ENCODE data around the gene NSD1. TPM values are rescaled to one million over a fixed set of nuclear protein-coding genes. Genes with fewer than 3 reads are reported as not detected.
A peak's percentile ranks its signal among the peaks of the same experiment; 100 is the strongest.

NSD1 gene
- total RNA-seq, 2 experiments from 2014 or later = 91.8 to 98.4 TPM

DNA sequence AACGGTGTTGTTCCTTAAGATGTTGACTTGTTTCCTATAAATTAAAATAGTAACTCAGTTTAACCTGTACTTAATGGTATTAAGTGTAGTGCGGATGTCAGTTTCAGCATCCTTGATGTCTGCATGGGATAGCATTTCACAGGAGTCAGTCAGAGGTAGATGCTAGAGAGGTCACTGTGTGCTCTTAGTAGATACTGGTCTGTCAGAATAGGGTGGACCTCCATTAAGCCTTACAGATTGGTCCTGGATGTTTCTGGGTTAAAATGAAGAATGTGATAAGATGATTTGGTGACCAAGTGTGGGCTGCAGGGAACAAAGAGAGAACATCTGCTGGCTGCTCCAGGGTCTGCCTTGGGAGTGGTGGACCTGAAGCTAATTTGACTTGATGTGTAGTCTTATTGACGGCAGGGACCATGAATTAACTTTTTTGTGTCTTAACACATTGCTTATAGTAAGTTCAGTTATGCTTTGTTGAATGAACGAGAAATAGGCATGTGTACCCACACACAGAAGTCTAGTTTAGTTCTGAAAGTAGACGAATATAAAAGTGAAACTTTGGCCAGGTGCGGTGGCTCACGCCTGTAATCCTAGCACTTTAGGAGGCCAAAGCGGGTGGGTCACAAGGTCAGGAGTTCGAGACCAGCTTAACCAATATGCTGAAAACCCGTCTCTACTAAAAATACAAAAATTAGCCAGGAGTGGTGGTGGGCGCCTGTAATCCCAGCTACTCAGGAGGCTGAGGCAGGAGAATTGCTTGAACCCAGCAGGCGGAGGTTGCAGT, 157.4 kb downstream of the NSD1 start:
- CTCF ChIA-PET = no interaction called here
- Mint-ChIP-seq H3K27me3 (ENCODE audit: low read depth) (no peaks in the 10 kb centered on the region), H3K36me3 (ENCODE audit: low read depth) (peaks cover 60% of the 10 kb centered on the region), H3K9me3 (ENCODE audit: insufficient read depth) (no peaks in the 10 kb centered on the region), H3K27ac (no peak overlapping the region), H3K4me1 (ENCODE audit: low read depth) (peaks cover 21% of the 10 kb centered on the region), H3K4me3 (no peak overlapping the region)
- no peak for DNase-seq
- POLR2A ChIA-PET = no interaction called here
- no peak for ATAC-seq

DNA sequence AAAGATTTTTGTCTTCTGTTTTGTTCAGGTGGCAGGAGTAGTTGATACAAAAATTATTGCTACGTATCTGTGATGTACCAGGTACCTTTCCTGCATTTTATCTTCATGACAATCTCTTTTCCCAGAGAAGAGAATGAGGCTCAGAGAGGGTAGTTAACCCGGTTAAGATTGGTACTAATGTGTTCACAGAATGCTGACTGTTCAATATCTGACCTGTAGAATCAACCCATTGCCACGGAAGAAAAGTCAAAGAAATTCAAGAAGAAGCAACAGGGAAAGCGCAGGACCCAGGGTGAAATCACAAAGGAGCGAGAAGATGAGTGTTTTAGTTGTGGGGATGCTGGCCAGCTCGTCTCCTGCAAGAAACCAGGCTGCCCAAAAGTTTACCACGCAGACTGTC, 158.2 kb downstream of the NSD1 start:
- CTCF ChIA-PET = no interaction called here

GRCh38 chr5:177293819-177294581, 160.4 kb downstream of the NSD1 start:
- Mint-ChIP-seq H3K27ac (peak overlapping the region; percentile 89), H3K9me3 (ENCODE audit: insufficient read depth) (no peaks in the 10 kb centered on the region), H3K27me3 (ENCODE audit: low read depth) (no peaks in the 10 kb centered on the region), H3K4me1 (ENCODE audit: low read depth) (peaks cover 45% of the 10 kb centered on the region), H3K36me3 (ENCODE audit: low read depth) (peaks cover 78% of the 10 kb centered on the region), H3K4me3 (no peak overlapping the region)
- ChIA-PET CTCF (interaction anchor here (0.6 to 7.1 kb wide), 3 partner anchors 15 to 274 kb away, joined by 3 to 58 read pairs (median 4); no protein-coding TSS in a partner anchor), POLR2A (no interaction called here)
- no peak for ATAC-seq
- DNase-seq = no peak

More for the DNA sequence above, 158.2 kb downstream of the NSD1 start:
- Mint-ChIP-seq H3K36me3 (ENCODE audit: low read depth) (peaks cover 65% of the 10 kb centered on the region), H3K27me3 (ENCODE audit: low read depth) (no peaks in the 10 kb centered on the region), H3K4me1 (ENCODE audit: low read depth) (peaks cover 27% of the 10 kb centered on the region), H3K4me3 (no peak overlapping the region), H3K27ac (no peak overlapping the region), H3K9me3 (ENCODE audit: insufficient read depth) (no peaks in the 10 kb centered on the region)
- ATAC-seq (no peak), DNase-seq (no peak)
- POLR2A ChIA-PET = no interaction called here

- Mint-ChIP-seq H3K27ac (peak overlapping the region; percentile 89), H3K27me3 (ENCODE audit: low read depth) (no peaks in the 10 kb centered on the region), H3K9me3 (ENCODE audit: insufficient read depth) (no peaks in the 10 kb centered on the region), H3K4me1 (ENCODE audit: low read depth) (peaks cover 51% of the 10 kb centered on the region), H3K36me3 (ENCODE audit: low read depth) (peaks cover 78% of the 10 kb centered on the region), H3K4me3 (no peak overlapping the region)
- DNase-seq = no peak
- ChIA-PET POLR2A (no interaction called here), CTCF (interaction anchor here (0.6 to 7.1 kb wide), 2 partner anchors 14 to 275 kb away, joined by 4 to 58 read pairs; no protein-coding TSS in a partner anchor)
- no peak for ATAC-seq
These were observed 161.1 kb downstream of the NSD1 start for GRCh38 chr5:177294632-177295031.

DNA sequence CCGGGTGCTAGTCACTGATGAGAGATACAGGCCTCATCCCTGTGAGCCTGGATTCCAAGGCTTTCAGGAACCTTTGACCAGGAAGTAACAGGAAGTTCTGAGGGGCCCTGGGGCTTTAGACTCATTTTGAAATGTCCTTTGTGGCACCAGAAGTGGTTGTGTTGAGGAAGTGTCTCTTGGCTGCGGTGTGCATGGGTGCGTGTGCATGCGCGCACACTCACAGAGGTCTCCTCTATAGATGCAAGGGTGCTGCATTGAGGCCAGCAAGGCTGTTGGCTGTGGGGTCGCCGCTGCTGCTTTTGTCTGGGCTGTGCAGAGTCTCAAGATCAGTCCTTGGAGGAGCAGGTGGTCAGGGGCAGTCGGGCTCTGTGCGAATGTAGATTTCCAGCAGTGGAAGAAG, 162.4 kb downstream of the NSD1 start:
- H3K4me3 Mint-ChIP-seq = peak overlapping the region; percentile 47
- POLR2A ChIA-PET = interaction anchor here (0.7 to 0.8 kb wide), 2 partner anchors 51 to 171 kb away, joined by 3 read pairs; no protein-coding TSS in a partner anchor

GRCh38 chr5:177296581-177296980, 163.0 kb downstream of the NSD1 start:
- peaks cover 69% of the 10 kb centered on the region for H3K4me1 Mint-ChIP-seq (ENCODE audit: low read depth)

More for the DNA sequence above, 162.4 kb downstream of the NSD1 start:
- Mint-ChIP-seq H3K4me1 (ENCODE audit: low read depth) (peaks cover 63% of the 10 kb centered on the region), H3K27me3 (ENCODE audit: low read depth) (no peaks in the 10 kb centered on the region), H3K9me3 (ENCODE audit: insufficient read depth) (no peaks in the 10 kb centered on the region), H3K27ac (peak overlapping the region; percentile 89), H3K36me3 (ENCODE audit: low read depth) (peaks cover 83% of the 10 kb centered on the region)
- CTCF ChIA-PET = interaction anchor here (0.7 to 7.1 kb wide), 5 partner anchors 12 to 224 kb away, joined by 3 to 58 read pairs (median 4); no protein-coding TSS in a partner anchor
- ATAC-seq (no peak), DNase-seq (no peak)

GRCh38 chr5:177297922-177298321, 164.3 kb downstream of the NSD1 start:
- ATAC-seq (no peak), DNase-seq (no peak)
- Mint-ChIP-seq H3K36me3 (ENCODE audit: low read depth) (peaks cover 82% of the 10 kb centered on the region), H3K4me3 (no peak overlapping the region), H3K9me3 (ENCODE audit: insufficient read depth) (no peaks in the 10 kb centered on the region), H3K27ac (no peak overlapping the region), H3K4me1 (ENCODE audit: low read depth) (peaks cover 81% of the 10 kb centered on the region), H3K27me3 (ENCODE audit: low read depth) (no peaks in the 10 kb centered on the region)
- POLR2A ChIA-PET = no interaction called here
- CTCF ChIA-PET = interaction anchor here (0.9 to 7.1 kb wide), 4 partner anchors 11 to 184 kb away, joined by 3 to 58 read pairs (median 16); no protein-coding TSS in a partner anchor

More at GRCh38 chr5:177296581-177296980, 163.0 kb downstream of the NSD1 start:
- POLR2A ChIA-PET = interaction anchor here (0.7 to 0.8 kb wide), 2 partner anchors 52 to 172 kb away, joined by 3 read pairs; no protein-coding TSS in a partner anchor
- no peaks in the 10 kb centered on the region for H3K9me3 Mint-ChIP-seq (ENCODE audit: insufficient read depth)
- peak overlapping the region; percentile 89 for H3K27ac Mint-ChIP-seq
- ATAC-seq = peak; percentile 28
- no peaks in the 10 kb centered on the region for H3K27me3 Mint-ChIP-seq (ENCODE audit: low read depth)
- H3K4me3 Mint-ChIP-seq = peak overlapping the region; percentile 35
- peaks cover 85% of the 10 kb centered on the region for H3K36me3 Mint-ChIP-seq (ENCODE audit: low read depth)
- no peak for DNase-seq
- CTCF ChIA-PET = interaction anchor here (0.7 to 7.1 kb wide), 5 partner anchors 13 to 225 kb away, joined by 3 to 58 read pairs (median 4); no protein-coding TSS in a partner anchor

- H3K4me1 Mint-ChIP-seq (ENCODE audit: low read depth) = peaks cover 87% of the 10 kb centered on the region
- no peaks in the 10 kb centered on the region for H3K9me3 Mint-ChIP-seq (ENCODE audit: insufficient read depth)
- H3K27me3 Mint-ChIP-seq (ENCODE audit: low read depth) = no peaks in the 10 kb centered on the region
- CTCF ChIA-PET = interaction anchor here (0.8 to 7.1 kb wide), 6 partner anchors 9 to 186 kb away, joined by 3 to 58 read pairs (median 4); no protein-coding TSS in a partner anchor
- DNase-seq (no peak), ATAC-seq (no peak)
- peak overlapping the region; percentile 83 for H3K27ac Mint-ChIP-seq
- peak overlapping the region; percentile 10 for H3K4me3 Mint-ChIP-seq
- POLR2A ChIA-PET = interaction anchor here (0.7 to 1.0 kb wide), 4 partner anchors 9 to 294 kb away, joined by 3 read pairs; partner anchors contain the start of gene NSD1
- H3K36me3 Mint-ChIP-seq (ENCODE audit: low read depth) = peaks cover 78% of the 10 kb centered on the region
These were observed 166.1 kb downstream of the NSD1 start for GRCh38 chr5:177299697-177300096.

- peak overlapping the region; percentile 75 for H3K4me3 Mint-ChIP-seq
- DNase-seq (peak; percentile 78), ATAC-seq (peak; percentile 59)
- ChIA-PET CTCF (interaction anchor here (1.0 to 7.1 kb wide), 6 partner anchors 9 to 188 kb away, joined by 3 to 58 read pairs (median 9); no protein-coding TSS in a partner anchor), POLR2A (interaction anchor here (0.8 to 1.8 kb wide), 3 partner anchors 12 to 295 kb away, joined by 3 to 11 read pairs (median 3); partner anchors contain the start of gene MXD3)
- H3K4me1 Mint-ChIP-seq (ENCODE audit: low read depth) = peaks cover 87% of the 10 kb centered on the region
- no peaks in the 10 kb centered on the region for H3K27me3 Mint-ChIP-seq (ENCODE audit: low read depth)
- peak overlapping the region; percentile 95 for H3K27ac Mint-ChIP-seq
- peaks cover 78% of the 10 kb centered on the region for H3K36me3 Mint-ChIP-seq (ENCODE audit: low read depth)
- no peaks in the 10 kb centered on the region for H3K9me3 Mint-ChIP-seq (ENCODE audit: insufficient read depth)
These were observed 166.8 kb downstream of the NSD1 start for GRCh38 chr5:177300236-177300880.

DNA sequence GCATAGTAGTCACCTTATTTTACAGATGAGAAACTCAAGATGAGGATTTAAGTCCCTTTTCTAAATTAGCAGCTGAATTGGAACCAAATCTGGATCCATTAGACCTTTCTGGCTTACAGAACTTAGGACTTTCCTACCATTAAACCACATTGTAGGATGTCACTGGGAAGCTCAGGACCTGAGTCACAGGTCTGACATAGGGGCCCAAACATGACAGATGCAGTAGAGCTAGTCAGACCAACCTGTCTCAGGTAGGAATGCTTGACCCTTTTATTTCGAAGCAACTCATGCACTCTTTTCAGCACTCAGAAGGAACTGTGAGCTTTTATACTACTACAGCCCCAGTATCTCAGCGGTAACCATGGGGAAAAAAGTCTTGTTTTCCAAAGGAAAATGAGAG, 167.4 kb downstream of the NSD1 start:
- H3K4me3 Mint-ChIP-seq = peak overlapping the region; percentile 75
- DNase-seq (no peak), ATAC-seq (no peak)
- CTCF ChIA-PET = interaction anchor here (1.3 to 6.6 kb wide), 5 partner anchors 9 to 189 kb away, joined by 4 to 30 read pairs (median 6); no protein-coding TSS in a partner anchor
- H3K27ac Mint-ChIP-seq = peak overlapping the region; percentile 95
- POLR2A ChIA-PET = interaction anchor here (1.6 to 1.8 kb wide), 2 partner anchors 12 to 51 kb away, joined by 6 to 11 read pairs; partner anchors contain the start of genes LMAN2 and MXD3
- H3K9me3 Mint-ChIP-seq (ENCODE audit: insufficient read depth) = no peaks in the 10 kb centered on the region
- H3K27me3 Mint-ChIP-seq (ENCODE audit: low read depth) = no peaks in the 10 kb centered on the region
- H3K36me3 Mint-ChIP-seq (ENCODE audit: low read depth) = peaks cover 78% of the 10 kb centered on the region
- peaks cover 87% of the 10 kb centered on the region for H3K4me1 Mint-ChIP-seq (ENCODE audit: low read depth)
